Measurements from ENCODE around the gene VIT.

VIT gene

DNA sequence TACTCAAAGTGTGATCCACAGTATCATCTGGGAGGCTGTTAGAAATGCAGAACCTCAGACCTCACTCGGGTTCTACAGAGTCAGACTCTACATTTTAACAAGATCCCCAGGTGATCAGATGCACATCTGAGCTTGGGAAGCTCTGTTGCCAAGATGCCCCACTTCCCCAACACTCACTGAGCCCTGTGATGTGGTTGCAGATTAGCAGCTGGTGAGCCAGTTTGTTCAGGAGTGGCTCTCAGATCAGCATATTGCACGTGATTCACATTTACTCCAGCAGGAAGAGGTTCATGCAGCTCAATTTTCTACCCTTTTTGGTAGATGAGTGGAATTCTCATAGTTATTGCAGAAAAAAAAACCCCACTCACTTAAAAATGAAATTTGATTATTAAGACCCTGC, 96.4 kb downstream of the VIT start:
- H3K4me1 ChIP-seq (ENCODE audit: insufficient read depth, low read length): no peaks in the 10 kb centered on the region
- H3K36me3 ChIP-seq (ENCODE audit: insufficient read depth, low read length): no peaks in the 10 kb centered on the region
- no peak overlapping the region for H3K4me3 ChIP-seq (ENCODE audit: low read length)
- peaks cover 5% of the 10 kb centered on the region for H3K27me3 ChIP-seq (ENCODE audit: insufficient read depth, low read length)
- no peaks in the 10 kb centered on the region for H3K9me3 ChIP-seq (ENCODE audit: low read length)
- H2AFZ ChIP-seq (ENCODE audit: low read depth, low read length): no peak overlapping the region

GRCh38 chr2:36797324-36798070, 101.0 kb downstream of the VIT start:
- Histone ChIP-seq H3K4me3 (ENCODE audit: low read length) (no peak overlapping the region), H3K27me3 (ENCODE audit: insufficient read depth, low read length) (no peaks in the 10 kb centered on the region), H3K9me3 (ENCODE audit: low read length) (no peaks in the 10 kb centered on the region), H3K36me3 (ENCODE audit: insufficient read depth, low read length) (no peaks in the 10 kb centered on the region), H3K4me1 (ENCODE audit: insufficient read depth, low read length) (no peaks in the 10 kb centered on the region), H2AFZ (ENCODE audit: low read depth, low read length) (no peak overlapping the region)

DNA sequence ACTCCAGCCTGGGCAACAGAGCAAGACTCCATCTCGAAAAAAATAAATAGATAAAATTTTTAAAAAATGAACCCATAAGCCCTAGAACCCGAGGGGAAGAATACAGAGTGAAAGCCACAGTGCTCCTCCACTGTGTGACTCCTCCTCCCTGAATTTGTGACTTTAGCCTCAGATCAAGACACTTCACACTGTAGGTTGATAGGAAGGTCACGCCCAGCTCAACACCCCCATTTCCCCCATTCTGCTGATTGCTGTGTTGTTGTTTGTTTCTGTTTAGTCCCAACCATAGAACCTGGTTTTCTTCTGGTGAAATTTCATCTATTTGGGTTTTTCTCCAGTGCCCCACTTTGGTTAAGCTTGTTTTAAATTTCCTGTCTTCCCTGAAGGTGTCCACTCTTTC, 102.2 kb downstream of the VIT start:
- H3K4me1 ChIP-seq (ENCODE audit: insufficient read depth, low read length): no peaks in the 10 kb centered on the region
- no peaks in the 10 kb centered on the region for H3K27me3 ChIP-seq (ENCODE audit: insufficient read depth, low read length)
- H3K9me3 ChIP-seq (ENCODE audit: low read length): no peaks in the 10 kb centered on the region
- no peak overlapping the region for H2AFZ ChIP-seq (ENCODE audit: low read depth, low read length)
- H3K4me3 ChIP-seq (ENCODE audit: low read length): no peak overlapping the region
- no peaks in the 10 kb centered on the region for H3K36me3 ChIP-seq (ENCODE audit: insufficient read depth, low read length)

DNA sequence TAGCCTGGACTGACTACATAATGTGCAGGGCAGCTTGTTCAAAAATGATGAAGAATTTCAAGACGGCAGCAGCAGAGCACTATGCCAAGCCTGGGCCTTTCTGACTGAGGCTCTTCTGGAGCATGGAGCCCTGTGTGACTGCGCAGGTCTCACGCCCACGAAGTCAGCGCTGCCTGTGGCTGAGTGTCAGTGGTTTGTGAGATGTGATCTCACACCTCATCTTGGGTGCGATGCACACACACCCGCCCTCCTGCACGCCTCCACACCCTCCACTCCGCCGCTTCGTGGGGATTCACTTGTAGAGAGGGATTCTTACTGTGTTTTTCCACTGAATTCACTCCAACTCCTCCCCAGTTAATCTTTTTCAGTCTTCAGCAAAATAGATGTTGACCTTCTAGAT, 103.9 kb downstream of the VIT start:
- Histone ChIP-seq H3K36me3 (ENCODE audit: insufficient read depth, low read length) (no peaks in the 10 kb centered on the region), H2AFZ (ENCODE audit: low read depth, low read length) (no peak overlapping the region), H3K27me3 (ENCODE audit: insufficient read depth, low read length) (no peaks in the 10 kb centered on the region), H3K9me3 (ENCODE audit: low read length) (no peaks in the 10 kb centered on the region), H3K4me1 (ENCODE audit: insufficient read depth, low read length) (no peaks in the 10 kb centered on the region), H3K4me3 (ENCODE audit: low read length) (no peak overlapping the region)

- Histone ChIP-seq H3K27me3 (ENCODE audit: insufficient read depth, low read length) (no peaks in the 10 kb centered on the region), H3K36me3 (ENCODE audit: insufficient read depth, low read length) (no peaks in the 10 kb centered on the region), H3K9me3 (ENCODE audit: low read length) (no peaks in the 10 kb centered on the region), H2AFZ (ENCODE audit: low read depth, low read length) (no peak overlapping the region), H3K4me3 (ENCODE audit: low read length) (no peak overlapping the region), H3K4me1 (ENCODE audit: insufficient read depth, low read length) (no peaks in the 10 kb centered on the region)
Measured at GRCh38 chr2:36801088-36801487, 104.6 kb downstream of the VIT start.

GRCh38 chr2:36802952-36803351, 106.4 kb downstream of the VIT start:
- Histone ChIP-seq H3K27me3 (ENCODE audit: insufficient read depth, low read length) (no peaks in the 10 kb centered on the region), H3K9me3 (ENCODE audit: low read length) (no peaks in the 10 kb centered on the region), H3K4me1 (ENCODE audit: insufficient read depth, low read length) (no peaks in the 10 kb centered on the region), H2AFZ (ENCODE audit: low read depth, low read length) (no peak overlapping the region), H3K4me3 (ENCODE audit: low read length) (no peak overlapping the region), H3K36me3 (ENCODE audit: insufficient read depth, low read length) (no peaks in the 10 kb centered on the region)

- H3K27me3 ChIP-seq (ENCODE audit: insufficient read depth, low read length): no peaks in the 10 kb centered on the region
- no peaks in the 10 kb centered on the region for H3K36me3 ChIP-seq (ENCODE audit: insufficient read depth, low read length)
- no peaks in the 10 kb centered on the region for H3K9me3 ChIP-seq (ENCODE audit: low read length)
- H3K4me1 ChIP-seq (ENCODE audit: insufficient read depth, low read length): no peaks in the 10 kb centered on the region
- no peak overlapping the region for H2AFZ ChIP-seq (ENCODE audit: low read depth, low read length)
- no peak overlapping the region for H3K4me3 ChIP-seq (ENCODE audit: low read length)
Measured at GRCh38 chr2:36805635-36806224, 109.2 kb downstream of the VIT start.

DNA sequence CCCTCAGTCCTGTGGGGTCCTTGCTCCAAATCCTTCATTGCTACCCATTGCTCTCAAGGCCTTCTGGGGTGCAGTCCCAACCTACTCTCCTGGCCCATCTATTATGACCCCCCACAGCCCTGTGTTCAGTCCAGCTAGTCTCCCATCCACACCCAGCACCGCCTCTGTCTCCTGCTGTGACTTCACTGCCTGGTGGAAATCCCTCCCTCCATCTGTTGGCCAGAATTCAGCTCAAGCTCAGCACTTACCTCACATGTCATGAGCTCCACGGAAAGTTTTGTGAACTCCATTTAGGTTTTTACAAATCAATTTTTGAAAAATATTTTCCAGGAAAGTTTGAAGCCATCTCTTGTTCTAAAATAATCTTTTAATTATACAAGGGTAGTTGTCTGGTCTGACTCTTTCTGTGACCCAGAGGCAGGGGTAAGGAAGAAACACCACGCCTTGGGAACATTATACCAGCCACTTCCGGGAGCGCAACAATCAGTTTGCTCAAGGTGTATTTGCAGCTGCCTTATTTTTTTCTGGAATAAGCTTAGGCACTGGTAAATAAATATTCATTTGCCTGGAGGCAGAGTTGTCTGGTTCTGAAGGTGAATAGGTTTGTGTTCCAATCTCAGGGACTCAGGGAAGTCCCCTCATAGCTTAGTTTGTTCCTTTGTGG, 110.8 kb downstream of the VIT start:
- H2AFZ ChIP-seq (ENCODE audit: low read depth, low read length): no peak overlapping the region
- no peaks in the 10 kb centered on the region for H3K36me3 ChIP-seq (ENCODE audit: insufficient read depth, low read length)
- H3K4me1 ChIP-seq (ENCODE audit: insufficient read depth, low read length): no peaks in the 10 kb centered on the region
- no peaks in the 10 kb centered on the region for H3K27me3 ChIP-seq (ENCODE audit: insufficient read depth, low read length)
- H3K4me3 ChIP-seq (ENCODE audit: low read length): no peak overlapping the region
- no peaks in the 10 kb centered on the region for H3K9me3 ChIP-seq (ENCODE audit: low read length)

- no peak overlapping the region for H3K4me3 ChIP-seq (ENCODE audit: low read length)
- H2AFZ ChIP-seq (ENCODE audit: low read depth, low read length): no peak overlapping the region
- no peaks in the 10 kb centered on the region for H3K4me1 ChIP-seq (ENCODE audit: insufficient read depth, low read length)
- H3K36me3 ChIP-seq (ENCODE audit: insufficient read depth, low read length): no peaks in the 10 kb centered on the region
- no peaks in the 10 kb centered on the region for H3K27me3 ChIP-seq (ENCODE audit: insufficient read depth, low read length)
- H3K9me3 ChIP-seq (ENCODE audit: low read length): no peaks in the 10 kb centered on the region
Measured at GRCh38 chr2:36808386-36809068, 112.0 kb downstream of the VIT start.

GRCh38 chr2:36809069-36809445, 112.5 kb downstream of the VIT start:
- no peaks in the 10 kb centered on the region for H3K4me1 ChIP-seq (ENCODE audit: insufficient read depth, low read length)
- no peaks in the 10 kb centered on the region for H3K36me3 ChIP-seq (ENCODE audit: insufficient read depth, low read length)
- H3K27me3 ChIP-seq (ENCODE audit: insufficient read depth, low read length): no peaks in the 10 kb centered on the region
- no peaks in the 10 kb centered on the region for H3K9me3 ChIP-seq (ENCODE audit: low read length)
- H2AFZ ChIP-seq (ENCODE audit: low read depth, low read length): no peak overlapping the region
- H3K4me3 ChIP-seq (ENCODE audit: low read length): no peak overlapping the region

DNA sequence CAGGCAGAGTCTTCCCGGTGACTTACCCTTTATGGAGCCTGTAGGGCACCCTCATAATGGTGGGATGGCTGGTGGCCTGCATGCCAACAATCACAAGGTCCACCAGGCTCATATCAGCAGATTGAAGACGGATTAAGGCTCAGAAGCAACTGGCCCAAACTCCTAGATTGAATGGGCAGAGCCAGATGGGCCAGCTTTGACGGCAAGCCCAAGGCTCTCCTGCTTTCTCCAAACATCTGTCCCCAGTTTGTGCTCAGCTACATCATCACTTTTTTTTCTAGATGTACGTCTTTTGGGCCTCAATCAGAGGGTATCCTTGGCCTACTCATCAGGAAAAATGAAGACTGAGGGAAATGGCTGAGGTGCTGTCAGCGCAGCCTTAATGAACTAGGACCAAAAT, 114.6 kb downstream of the VIT start:
- Histone ChIP-seq H3K27me3 (ENCODE audit: insufficient read depth, low read length) (no peaks in the 10 kb centered on the region), H3K4me1 (ENCODE audit: insufficient read depth, low read length) (no peaks in the 10 kb centered on the region), H2AFZ (ENCODE audit: low read depth, low read length) (no peak overlapping the region), H3K9me3 (ENCODE audit: low read length) (no peaks in the 10 kb centered on the region), H3K36me3 (ENCODE audit: insufficient read depth, low read length) (no peaks in the 10 kb centered on the region), H3K4me3 (ENCODE audit: low read length) (no peak overlapping the region)

DNA sequence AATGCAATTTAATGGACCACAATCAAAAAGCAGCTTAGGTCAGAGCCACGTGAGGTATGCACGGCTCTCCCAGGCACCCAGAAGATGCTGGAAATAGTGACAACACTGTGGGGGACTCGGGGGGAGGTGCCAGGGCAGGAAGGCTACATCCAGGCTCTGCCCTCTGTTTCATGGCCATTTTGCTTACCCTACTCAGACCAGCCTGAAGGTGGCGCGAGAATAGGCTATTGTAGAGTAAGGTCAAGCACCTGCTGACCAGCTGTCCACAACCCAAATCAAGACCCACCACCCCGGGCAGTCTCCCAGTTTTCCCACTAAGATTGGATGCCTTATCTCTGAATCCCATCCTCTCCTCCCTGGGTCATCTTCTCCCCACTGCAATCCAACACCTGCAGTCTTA, 115.7 kb downstream of the VIT start:
- no peaks in the 10 kb centered on the region for H3K36me3 ChIP-seq (ENCODE audit: insufficient read depth, low read length)
- H3K4me1 ChIP-seq (ENCODE audit: insufficient read depth, low read length): no peaks in the 10 kb centered on the region
- no peak overlapping the region for H3K4me3 ChIP-seq (ENCODE audit: low read length)
- H3K27me3 ChIP-seq (ENCODE audit: insufficient read depth, low read length): no peaks in the 10 kb centered on the region
- H3K9me3 ChIP-seq (ENCODE audit: low read length): no peaks in the 10 kb centered on the region
- no peak overlapping the region for H2AFZ ChIP-seq (ENCODE audit: low read depth, low read length)

- H3K27me3 ChIP-seq (ENCODE audit: insufficient read depth, low read length): no peaks in the 10 kb centered on the region
- H2AFZ ChIP-seq (ENCODE audit: low read depth, low read length): no peak overlapping the region
- H3K9me3 ChIP-seq (ENCODE audit: low read length): no peaks in the 10 kb centered on the region
- H3K36me3 ChIP-seq (ENCODE audit: insufficient read depth, low read length): no peaks in the 10 kb centered on the region
- H3K4me1 ChIP-seq (ENCODE audit: insufficient read depth, low read length): no peaks in the 10 kb centered on the region
- no peak overlapping the region for H3K4me3 ChIP-seq (ENCODE audit: low read length)
Measured at GRCh38 chr2:36818542-36818941, 122.0 kb downstream of the VIT start.
